ENCODE data around the gene PCCA. TPM values are rescaled to one million over a fixed set of nuclear protein-coding genes. Genes with fewer than 3 reads are reported as not detected.

The PCCA gene
- total and polyA plus RNA-seq, 4 donors: 45.1 to 378 (median 110) TPM

- Histone ChIP-seq H3K9me3 (ENCODE audit: control insufficient read depth, insufficient read depth, low read length) (no peaks in the 10 kb centered on the region), H3K27ac (ENCODE audit: low read depth, low read length) (no peak overlapping the region), H3K4me3 (ENCODE audit: low read depth, low read length) (no peak overlapping the region), H3K4me1 (ENCODE audit: control insufficient read depth, insufficient read depth, low read length) (no peaks in the 10 kb centered on the region), H3K27me3 (ENCODE audit: control insufficient read depth, insufficient read depth, low read length) (no peaks in the 10 kb centered on the region), H3K36me3 (ENCODE audit: control insufficient read depth, insufficient read depth, low read length) (no peaks in the 10 kb centered on the region)
- no CpG with 5 or more reads among the region's 2 CpGs for WGBS (ENCODE audit: insufficient coverage)
- no peak for DNase-seq (ENCODE audit: low read depth in 4 of 6, low spot score in 6 of 6)
Observed at GRCh38 chr13:100432611-100433010, 343.7 kb downstream of the PCCA start.

- no peaks in the 10 kb centered on the region for H3K4me1 ChIP-seq (ENCODE audit: control insufficient read depth, insufficient read depth, low read length)
- no peak overlapping the region for H3K27ac ChIP-seq (ENCODE audit: low read depth, low read length)
- H3K9me3 ChIP-seq (ENCODE audit: control insufficient read depth, insufficient read depth, low read length): no peaks in the 10 kb centered on the region
- no peaks in the 10 kb centered on the region for H3K36me3 ChIP-seq (ENCODE audit: control insufficient read depth, insufficient read depth, low read length)
- no peak for DNase-seq (ENCODE audit: low read depth in 4 of 6, low spot score in 6 of 6)
- no peak overlapping the region for H3K4me3 ChIP-seq (ENCODE audit: low read depth, low read length)
- no peaks in the 10 kb centered on the region for H3K27me3 ChIP-seq (ENCODE audit: control insufficient read depth, insufficient read depth, low read length)
Observed at GRCh38 chr13:100433475-100433874, 344.6 kb downstream of the PCCA start.

- WGBS (ENCODE audit: insufficient coverage): 90% methylated on average over 3 of the region's 5 CpGs
- Histone ChIP-seq H3K36me3 (ENCODE audit: control insufficient read depth, insufficient read depth, low read length) (no peaks in the 10 kb centered on the region), H3K4me1 (ENCODE audit: control insufficient read depth, insufficient read depth, low read length) (no peaks in the 10 kb centered on the region), H3K4me3 (ENCODE audit: low read depth, low read length) (no peak overlapping the region), H3K27me3 (ENCODE audit: control insufficient read depth, insufficient read depth, low read length) (no peaks in the 10 kb centered on the region), H3K27ac (ENCODE audit: low read depth, low read length) (no peak overlapping the region), H3K9me3 (ENCODE audit: control insufficient read depth, insufficient read depth, low read length) (no peaks in the 10 kb centered on the region)
- DNase-seq (ENCODE audit: low read depth in 4 of 6, low spot score in 6 of 6): no peak
Observed at GRCh38 chr13:100434010-100434763, 345.3 kb downstream of the PCCA start.

- Histone ChIP-seq H3K27ac (ENCODE audit: low read depth, low read length) (no peak overlapping the region), H3K36me3 (ENCODE audit: control insufficient read depth, insufficient read depth, low read length) (no peaks in the 10 kb centered on the region), H3K4me3 (ENCODE audit: low read depth, low read length) (no peak overlapping the region), H3K27me3 (ENCODE audit: control insufficient read depth, insufficient read depth, low read length) (no peaks in the 10 kb centered on the region), H3K9me3 (ENCODE audit: control insufficient read depth, insufficient read depth, low read length) (no peaks in the 10 kb centered on the region), H3K4me1 (ENCODE audit: control insufficient read depth, insufficient read depth, low read length) (no peaks in the 10 kb centered on the region)
- 100% methylated on average over 2 of the region's 4 CpGs for WGBS (ENCODE audit: insufficient coverage)
- no peak for DNase-seq (ENCODE audit: low read depth in 4 of 6, low spot score in 6 of 6)
Observed at GRCh38 chr13:100436099-100436498, 347.2 kb downstream of the PCCA start.

- H3K27me3 ChIP-seq (ENCODE audit: control insufficient read depth, insufficient read depth, low read length): no peaks in the 10 kb centered on the region
- H3K9me3 ChIP-seq (ENCODE audit: control insufficient read depth, insufficient read depth, low read length): no peaks in the 10 kb centered on the region
- H3K27ac ChIP-seq (ENCODE audit: low read depth, low read length): peak overlapping the region; percentile 78
- WGBS (ENCODE audit: insufficient coverage): 87% methylated on average over 3 of the region's 6 CpGs
- DNase-seq (ENCODE audit: low read depth in 4 of 6, low spot score in 6 of 6): no peak
- H3K4me1 ChIP-seq (ENCODE audit: control insufficient read depth, insufficient read depth, low read length): no peaks in the 10 kb centered on the region
- H3K4me3 ChIP-seq (ENCODE audit: low read depth, low read length): no peak overlapping the region
- no peaks in the 10 kb centered on the region for H3K36me3 ChIP-seq (ENCODE audit: control insufficient read depth, insufficient read depth, low read length)
Observed at GRCh38 chr13:100438059-100438788, 349.3 kb downstream of the PCCA start.

- H3K4me1 ChIP-seq (ENCODE audit: control insufficient read depth, insufficient read depth, low read length): no peaks in the 10 kb centered on the region
- H3K9me3 ChIP-seq (ENCODE audit: control insufficient read depth, insufficient read depth, low read length): no peaks in the 10 kb centered on the region
- H3K27ac ChIP-seq (ENCODE audit: low read depth, low read length): peak overlapping the region; percentile 78
- DNase-seq (ENCODE audit: low read depth in 4 of 6, low spot score in 6 of 6): peak in 2 of 6 donors; percentile 54 to 73
- H3K27me3 ChIP-seq (ENCODE audit: control insufficient read depth, insufficient read depth, low read length): no peaks in the 10 kb centered on the region
- no peaks in the 10 kb centered on the region for H3K36me3 ChIP-seq (ENCODE audit: control insufficient read depth, insufficient read depth, low read length)
- 47% methylated on average over 6 of the region's 9 CpGs for WGBS (ENCODE audit: insufficient coverage)
- no peak overlapping the region for H3K4me3 ChIP-seq (ENCODE audit: low read depth, low read length)
Observed at GRCh38 chr13:100439247-100439970, 350.5 kb downstream of the PCCA start.

- Histone ChIP-seq H3K4me3 (ENCODE audit: low read depth, low read length) (no peak overlapping the region), H3K36me3 (ENCODE audit: control insufficient read depth, insufficient read depth, low read length) (no peaks in the 10 kb centered on the region), H3K27ac (ENCODE audit: low read depth, low read length) (peak overlapping the region; percentile 79), H3K9me3 (ENCODE audit: control insufficient read depth, insufficient read depth, low read length) (no peaks in the 10 kb centered on the region), H3K4me1 (ENCODE audit: control insufficient read depth, insufficient read depth, low read length) (no peaks in the 10 kb centered on the region), H3K27me3 (ENCODE audit: control insufficient read depth, insufficient read depth, low read length) (no peaks in the 10 kb centered on the region)
- no CpG with 5 or more reads among the region's 4 CpGs for WGBS (ENCODE audit: insufficient coverage)
- DNase-seq (ENCODE audit: low read depth in 4 of 6, low spot score in 6 of 6): no peak
Observed at GRCh38 chr13:100440751-100441425, 352.0 kb downstream of the PCCA start.

GRCh38 chr13:100442095-100442832 is 353.4 kb downstream of the PCCA start:
- Histone ChIP-seq H3K36me3 (ENCODE audit: control insufficient read depth, insufficient read depth, low read length) (no peaks in the 10 kb centered on the region), H3K27ac (ENCODE audit: low read depth, low read length) (peak overlapping the region; percentile 64), H3K27me3 (ENCODE audit: control insufficient read depth, insufficient read depth, low read length) (no peaks in the 10 kb centered on the region), H3K9me3 (ENCODE audit: control insufficient read depth, insufficient read depth, low read length) (no peaks in the 10 kb centered on the region), H3K4me1 (ENCODE audit: control insufficient read depth, insufficient read depth, low read length) (no peaks in the 10 kb centered on the region), H3K4me3 (ENCODE audit: low read depth, low read length) (no peak overlapping the region)
- DNase-seq (ENCODE audit: low read depth in 4 of 6, low spot score in 6 of 6): no peak
- WGBS (ENCODE audit: insufficient coverage): 83% methylated on average over 2 of the region's 9 CpGs

All from spinal cord (tissue), 10 donors.